Pons (tissue), 1 donor: ENCODE results near the gene PPL.
A peak's percentile ranks its signal among the peaks of the same experiment; 100 is the strongest.
"Not testable (repeated sequence)": the region's sequence is repeated elsewhere in the genome, so short reads cannot be mapped to it uniquely, and the experiment has no call there.

Experiments used
- DNase-seq: peaks from one replicate; pipeline ENCODE4 v3.0.0-alpha.2; 2016; ENCODE audit warnings: low spot score

PPL gene

GRCh38 chr16:4957720-4958509, 21.0 kb upstream of the PPL start, which contains the start of gene SEC14L5:
SEC14L5 (plus strand) TSS chr16:4958330; CDS start chr16:4959324, 994 bp downstream.
- DNase-seq: peak; percentile 99

DNA sequence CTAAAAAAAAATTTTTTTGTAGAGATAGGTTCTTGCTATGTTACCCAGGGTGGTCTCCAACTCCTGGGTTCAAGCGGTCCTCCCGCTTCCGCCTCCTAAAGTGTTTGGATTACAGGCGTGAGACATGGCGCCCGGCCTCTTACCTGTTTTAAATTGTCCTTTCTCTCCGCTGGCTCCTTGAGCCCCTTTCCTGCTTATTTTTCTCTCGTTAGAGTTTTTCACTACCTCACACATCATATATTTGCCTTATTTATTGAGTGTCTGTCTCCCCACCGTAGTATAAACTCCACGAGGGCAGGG, 20.4 kb upstream of the PPL start:
- DNase-seq: no peak

- DNase-seq: no peak
Measured at GRCh38 chr16:4954714-4955113, 17.8 kb upstream of the PPL start.

DNA sequence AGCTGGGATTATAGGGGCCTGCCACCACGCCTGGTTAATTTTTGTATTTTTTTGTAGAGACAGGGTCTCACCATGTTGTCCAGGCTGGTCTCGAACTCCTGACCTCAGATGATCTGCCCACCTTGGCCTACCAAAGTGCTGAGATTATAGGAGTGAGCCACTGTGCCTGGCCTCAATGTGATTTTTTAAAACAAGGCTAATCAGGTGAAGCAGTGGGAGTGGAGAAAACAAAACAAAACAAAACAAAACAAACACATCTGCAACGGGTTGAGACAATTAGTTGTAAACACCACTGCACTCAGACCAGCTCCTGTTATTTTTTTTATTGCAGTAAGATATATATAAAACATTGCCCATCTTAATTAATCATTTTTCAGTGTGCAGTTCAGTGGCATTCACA, 14.6 kb upstream of the PPL start:
- DNase-seq: not testable (repeated sequence)

DNA sequence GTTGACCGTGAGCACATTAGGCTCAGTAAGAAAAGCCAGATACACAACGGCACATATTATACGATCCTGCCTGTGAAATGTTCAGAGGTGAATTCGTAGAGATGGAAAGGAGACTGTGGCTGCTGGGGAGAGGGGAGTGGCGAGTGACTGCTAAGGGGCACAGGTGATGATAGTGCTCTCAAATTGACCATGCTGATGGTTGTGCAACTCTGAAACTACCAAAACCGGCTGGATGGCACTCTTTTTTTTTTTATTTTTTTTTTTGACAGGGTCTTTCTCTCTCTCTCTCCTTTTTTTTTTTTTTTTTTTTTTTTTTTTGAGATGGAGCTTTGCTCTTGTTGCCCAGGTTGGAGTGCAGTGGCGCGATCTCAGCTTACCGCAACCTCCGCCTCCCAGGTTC, 13.0 kb upstream of the PPL start:
- DNase-seq: no peak

DNA sequence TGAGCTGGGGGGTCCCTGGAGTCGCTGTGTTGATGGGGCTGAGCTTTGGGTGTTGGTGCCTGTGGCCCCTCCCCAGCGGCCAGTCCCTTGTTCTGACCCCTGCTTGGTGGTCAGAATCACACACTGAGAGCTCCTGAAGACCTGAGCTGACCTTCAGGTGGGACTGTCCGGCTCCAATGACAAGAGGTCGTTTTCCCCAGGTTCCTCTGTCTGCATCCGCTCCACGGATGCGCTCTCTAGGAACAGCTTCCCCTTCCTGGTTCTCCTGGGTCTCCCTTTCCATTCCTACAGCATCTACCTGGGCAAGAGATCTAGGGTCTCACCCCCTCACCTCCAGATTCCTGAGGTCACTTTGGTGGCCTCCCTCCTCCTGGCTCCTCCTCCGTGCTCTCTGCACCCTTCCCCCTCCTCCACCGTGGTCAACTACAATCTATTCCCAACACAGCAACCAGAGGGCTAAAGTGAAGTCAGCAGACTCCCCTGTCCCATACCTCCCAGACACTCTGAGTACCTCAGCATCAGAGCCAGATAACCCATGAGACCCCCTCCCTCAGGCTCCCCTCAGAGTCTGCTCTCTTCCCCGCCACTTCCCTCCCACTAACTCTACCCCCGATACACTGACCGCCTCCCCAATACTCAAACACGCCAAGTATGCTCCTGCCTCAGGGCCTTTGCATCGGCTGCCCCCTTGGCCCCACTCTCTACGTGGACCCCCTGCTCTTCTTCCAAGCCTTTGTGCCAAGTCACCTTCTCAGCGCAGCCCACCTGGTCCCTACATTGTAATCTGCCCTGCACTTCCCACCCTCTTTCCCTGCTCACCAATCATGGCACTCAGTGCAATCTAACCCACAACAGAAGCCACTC, 12.2 kb upstream of the PPL start:
- DNase-seq: no peak

DNA sequence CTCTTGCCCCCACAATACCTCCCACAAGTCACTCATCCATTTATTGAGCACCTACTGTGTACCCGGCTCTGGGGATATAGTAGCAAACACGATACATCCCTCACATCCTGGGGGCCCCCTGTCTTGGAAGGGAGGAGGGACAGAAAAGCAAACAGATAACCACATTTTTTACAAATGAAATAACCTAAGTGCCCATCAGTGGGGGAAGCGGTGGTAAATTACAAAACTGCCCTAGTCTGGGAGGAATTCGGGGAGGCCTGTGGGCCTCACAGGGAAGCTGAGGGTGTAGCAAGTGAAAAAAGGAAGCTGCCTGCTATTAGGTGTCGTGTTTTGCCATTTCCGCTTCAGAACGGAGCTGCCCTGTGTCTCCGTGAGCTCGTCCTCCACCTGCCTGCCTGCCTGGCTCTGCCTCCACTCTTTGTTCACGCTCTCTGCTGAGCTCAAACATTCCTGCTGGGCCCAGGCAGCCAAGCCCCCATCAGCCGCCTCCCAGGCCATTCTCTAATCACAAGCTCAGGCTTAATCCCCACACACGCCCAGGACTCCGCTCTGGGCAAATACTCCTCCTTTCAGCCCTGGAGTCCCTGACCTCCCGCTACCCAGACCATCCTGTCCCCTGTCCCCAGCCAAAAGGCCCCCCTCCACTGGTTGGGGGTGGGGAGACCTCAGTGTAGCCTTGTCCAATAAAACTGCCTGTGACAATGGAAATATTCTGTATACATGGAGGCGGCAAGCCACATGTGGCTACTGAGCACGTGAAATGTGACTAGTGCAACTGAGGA, 11.0 kb upstream of the PPL start:
- DNase-seq: no peak

- no peak for DNase-seq
Measured at GRCh38 chr16:4946917-4947316, 10.0 kb upstream of the PPL start.

DNA sequence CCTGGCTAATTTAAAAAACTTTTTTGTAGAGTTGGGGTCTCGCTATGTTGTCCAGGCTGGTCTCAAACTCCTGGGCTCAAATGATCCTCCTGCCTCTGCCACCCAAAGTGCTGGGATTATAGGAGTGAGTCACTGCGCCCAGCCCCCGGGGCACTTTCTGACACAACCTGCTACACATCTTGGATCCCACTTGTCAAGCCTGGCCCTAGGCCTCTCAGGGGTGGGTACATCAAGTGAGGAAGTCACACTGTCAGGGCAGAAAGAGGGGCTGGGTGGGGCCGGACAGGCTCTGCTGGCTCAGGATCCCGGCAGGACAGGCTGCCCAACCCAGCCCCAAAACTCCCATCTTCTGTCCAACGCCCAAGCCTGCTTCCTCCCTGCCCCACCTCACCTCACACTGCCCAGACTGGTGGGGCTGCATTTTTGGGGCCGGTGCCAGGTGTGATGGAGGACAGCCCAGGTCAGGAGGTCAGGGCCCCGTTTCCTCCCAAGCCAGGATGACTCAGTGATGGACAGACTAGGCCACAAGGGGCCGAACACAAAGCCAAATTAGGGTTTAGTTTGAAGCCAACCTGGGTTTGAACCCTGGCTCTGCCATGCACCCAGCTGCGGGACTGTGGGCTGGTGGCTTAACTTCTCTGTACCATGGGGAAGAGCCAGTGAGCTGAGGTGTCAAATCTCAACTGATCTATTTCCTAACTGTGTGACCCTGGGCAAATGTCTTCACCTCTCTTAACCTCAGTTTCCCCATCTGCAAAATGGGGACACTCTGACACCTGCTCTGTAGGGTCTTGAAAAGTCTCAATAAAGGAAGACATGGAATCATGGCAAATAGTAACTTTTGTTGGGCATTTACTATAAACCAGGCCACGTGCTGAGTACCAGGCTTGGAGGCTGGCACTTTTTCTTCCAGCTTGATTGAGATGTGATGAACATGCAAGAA, 8.9 kb upstream of the PPL start:
- DNase-seq: no peak

DNA sequence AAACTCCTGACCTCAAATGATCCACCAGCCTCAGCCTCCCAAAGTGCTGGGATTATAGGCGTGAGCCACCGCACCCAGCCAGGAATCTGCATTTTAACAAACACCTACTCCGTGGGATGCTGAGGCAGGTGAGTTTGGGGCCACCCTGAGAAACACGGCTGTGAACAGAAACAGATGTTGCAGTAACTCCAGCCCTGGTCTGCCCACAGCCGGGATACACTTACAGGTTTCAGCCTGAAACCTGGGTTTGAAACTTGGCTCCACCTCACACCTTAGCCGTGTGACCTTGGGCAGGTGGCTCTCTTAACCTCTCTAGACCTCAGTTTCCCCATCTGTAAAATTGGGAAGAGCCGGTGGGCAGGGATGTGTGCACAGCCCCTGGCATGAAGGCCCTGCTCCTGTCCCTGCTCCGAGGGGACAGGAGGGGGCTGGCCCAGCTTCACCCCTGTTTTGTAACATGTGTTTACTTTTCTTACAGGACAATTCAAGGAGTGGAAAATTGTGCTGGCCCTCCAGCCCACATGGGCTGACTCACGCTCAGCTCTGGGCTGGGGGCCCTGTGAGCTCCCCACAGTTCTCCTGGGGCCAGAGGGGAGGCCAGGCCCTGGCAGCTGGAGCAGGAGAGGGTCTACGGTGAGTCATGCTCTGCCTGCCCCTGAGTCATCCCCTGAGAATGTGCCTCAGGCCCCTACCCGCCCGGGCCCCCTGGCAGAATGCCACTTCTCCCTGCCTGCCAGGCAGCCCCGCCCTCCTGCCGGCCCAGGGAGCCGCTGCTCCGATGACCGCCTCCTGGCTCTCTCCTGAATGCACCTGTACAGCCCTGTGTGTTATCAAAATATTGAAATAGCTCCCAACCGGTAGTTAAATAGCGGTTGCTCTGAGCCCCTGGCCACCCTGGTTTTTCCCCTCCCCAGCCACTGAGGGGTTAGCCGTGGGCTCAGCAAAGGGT, 7.7 kb upstream of the PPL start:
- DNase-seq: no peak

DNA sequence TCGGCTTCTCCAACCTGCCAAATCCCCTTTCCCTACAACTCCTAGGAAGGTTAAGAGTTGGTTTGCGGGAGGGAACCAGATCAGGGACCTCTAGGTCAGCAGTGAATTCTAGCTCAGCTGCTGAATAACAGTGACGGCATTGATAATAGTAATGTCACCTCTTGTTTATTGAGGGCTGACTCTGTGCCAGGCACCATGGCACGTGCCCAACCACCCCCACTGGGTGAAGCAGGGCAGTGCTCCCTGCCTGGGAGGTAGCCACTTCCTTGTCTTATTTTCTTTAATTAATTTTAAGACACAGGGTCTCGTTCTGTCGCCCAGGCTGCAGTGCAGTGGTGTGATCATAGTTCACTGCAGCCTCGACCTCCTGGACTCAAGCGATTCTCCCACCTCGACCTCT, 5.5 kb upstream of the PPL start:
- DNase-seq: no peak

GRCh38 chr16:4940719-4941118, 3.8 kb upstream of the PPL start:
- DNase-seq: no peak

GRCh38 chr16:4938683-4939030, 1.7 kb upstream of the PPL start:
- DNase-seq: no peak

DNA sequence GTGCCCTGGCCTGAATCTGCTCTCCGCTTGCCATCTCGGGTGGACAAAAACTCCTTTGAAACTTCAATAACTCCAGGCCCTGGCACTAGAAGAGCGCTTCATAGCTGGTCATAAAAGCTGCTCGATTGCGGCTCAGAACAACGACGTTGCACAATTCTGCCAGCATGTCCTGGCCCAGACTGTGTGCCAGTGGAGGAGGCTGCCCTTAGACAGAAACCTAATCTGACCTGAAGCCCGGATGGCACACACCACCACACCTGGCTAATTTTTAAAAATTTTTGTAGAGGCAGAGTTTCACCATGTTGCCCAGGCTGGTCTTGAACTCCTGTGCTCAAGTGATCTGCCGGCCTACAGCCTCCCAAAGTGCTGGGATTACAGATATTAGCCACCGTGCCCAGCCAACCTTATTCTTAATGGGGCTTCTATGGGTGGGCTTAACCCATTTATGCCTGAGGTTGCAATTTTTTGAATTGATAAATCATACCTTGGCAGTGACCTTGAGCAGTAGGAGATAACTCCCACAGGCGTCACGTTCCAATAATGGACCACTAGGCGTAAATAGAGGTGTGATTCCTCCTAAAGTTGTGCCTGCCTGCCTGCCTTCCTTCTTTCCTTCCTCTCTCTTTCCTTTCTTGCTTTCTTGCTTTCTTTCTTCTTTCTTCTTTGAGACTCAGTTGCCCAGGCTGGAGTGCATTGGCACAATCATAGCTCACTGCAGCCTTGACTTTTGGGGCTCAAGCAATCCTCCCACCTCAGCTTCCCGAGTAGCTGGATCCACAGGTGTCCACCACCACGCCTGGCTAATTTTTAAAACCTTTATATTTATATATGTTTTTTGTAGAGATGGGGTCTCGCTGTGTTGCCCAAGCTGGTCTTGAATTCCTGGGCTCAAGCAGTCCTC, 1.1 kb upstream of the PPL start:
- peak; percentile 3 for DNase-seq

- no peak for DNase-seq
Measured at GRCh38 chr16:4936181-4936990, 562 bp downstream of the PPL start.

- DNase-seq: no peak
Measured at GRCh38 chr16:4935241-4935855, 1.6 kb downstream of the PPL start.

GRCh38 chr16:4934591-4934990, 2.4 kb downstream of the PPL start:
- DNase-seq: no peak

GRCh38 chr16:4933871-4934395, 3.0 kb downstream of the PPL start:
- DNase-seq: no peak
